DOHH2 (cell line): Measurements from ENCODE around the gene PRKCZ.

Experiments used
- EZH2phosphoT487 ChIP-seq: fragments of 200-600 bp; sonication (generic); IDR thresholded peaks from 2 replicates; pipeline ENCODE4 v1.6.1; 2017; ENCODE audit warnings: borderline replicate concordance, mild to moderate bottlenecking, antibody characterized with exemption, low read length, moderate library complexity, mixed read lengths
- TF ChIP-seq, protein P1 (sequence below): fragments of 200-600 bp; sonication (generic); IDR thresholded peaks from one replicate; pipeline ENCODE4 v1.5.1; 2014; ENCODE audit warnings: antibody characterized with exemption, mild to moderate bottlenecking, low read depth, low read length; ENCODE audit not compliant: poor library complexity, severe bottlenecking

DNA sequence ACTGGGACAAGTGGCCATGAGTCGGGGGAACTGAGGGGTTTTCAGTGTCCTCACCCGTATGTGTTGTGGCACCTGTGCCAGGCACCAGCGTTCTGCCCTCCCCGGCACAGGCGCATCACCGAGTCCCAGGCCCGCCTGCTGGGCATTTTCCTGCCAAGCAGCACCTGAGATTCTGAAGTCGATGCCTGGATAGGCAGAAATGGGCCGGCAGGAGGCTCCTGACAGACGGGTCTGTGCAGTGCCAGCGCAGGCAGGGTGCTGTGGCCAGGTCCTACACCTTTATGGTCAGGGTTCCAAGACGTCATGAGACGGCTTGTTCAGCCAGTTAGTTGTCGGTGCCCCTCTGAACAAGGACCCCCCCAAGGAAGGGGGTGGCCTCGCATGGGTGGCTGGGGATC lies 133.7 kb downstream of the PRKCZ start:
- TF ChIP-seq, protein P1, sequence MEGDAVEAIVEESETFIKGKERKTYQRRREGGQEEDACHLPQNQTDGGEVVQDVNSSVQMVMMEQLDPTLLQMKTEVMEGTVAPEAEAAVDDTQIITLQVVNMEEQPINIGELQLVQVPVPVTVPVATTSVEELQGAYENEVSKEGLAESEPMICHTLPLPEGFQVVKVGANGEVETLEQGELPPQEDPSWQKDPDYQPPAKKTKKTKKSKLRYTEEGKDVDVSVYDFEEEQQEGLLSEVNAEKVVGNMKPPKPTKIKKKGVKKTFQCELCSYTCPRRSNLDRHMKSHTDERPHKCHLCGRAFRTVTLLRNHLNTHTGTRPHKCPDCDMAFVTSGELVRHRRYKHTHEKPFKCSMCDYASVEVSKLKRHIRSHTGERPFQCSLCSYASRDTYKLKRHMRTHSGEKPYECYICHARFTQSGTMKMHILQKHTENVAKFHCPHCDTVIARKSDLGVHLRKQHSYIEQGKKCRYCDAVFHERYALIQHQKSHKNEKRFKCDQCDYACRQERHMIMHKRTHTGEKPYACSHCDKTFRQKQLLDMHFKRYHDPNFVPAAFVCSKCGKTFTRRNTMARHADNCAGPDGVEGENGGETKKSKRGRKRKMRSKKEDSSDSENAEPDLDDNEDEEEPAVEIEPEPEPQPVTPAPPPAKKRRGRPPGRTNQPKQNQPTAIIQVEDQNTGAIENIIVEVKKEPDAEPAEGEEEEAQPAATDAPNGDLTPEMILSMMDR, result no peak
- no peak for TF ChIP-seq EZH2phosphoT487
